ENCODE results near the gene KNDC1.

DNA sequence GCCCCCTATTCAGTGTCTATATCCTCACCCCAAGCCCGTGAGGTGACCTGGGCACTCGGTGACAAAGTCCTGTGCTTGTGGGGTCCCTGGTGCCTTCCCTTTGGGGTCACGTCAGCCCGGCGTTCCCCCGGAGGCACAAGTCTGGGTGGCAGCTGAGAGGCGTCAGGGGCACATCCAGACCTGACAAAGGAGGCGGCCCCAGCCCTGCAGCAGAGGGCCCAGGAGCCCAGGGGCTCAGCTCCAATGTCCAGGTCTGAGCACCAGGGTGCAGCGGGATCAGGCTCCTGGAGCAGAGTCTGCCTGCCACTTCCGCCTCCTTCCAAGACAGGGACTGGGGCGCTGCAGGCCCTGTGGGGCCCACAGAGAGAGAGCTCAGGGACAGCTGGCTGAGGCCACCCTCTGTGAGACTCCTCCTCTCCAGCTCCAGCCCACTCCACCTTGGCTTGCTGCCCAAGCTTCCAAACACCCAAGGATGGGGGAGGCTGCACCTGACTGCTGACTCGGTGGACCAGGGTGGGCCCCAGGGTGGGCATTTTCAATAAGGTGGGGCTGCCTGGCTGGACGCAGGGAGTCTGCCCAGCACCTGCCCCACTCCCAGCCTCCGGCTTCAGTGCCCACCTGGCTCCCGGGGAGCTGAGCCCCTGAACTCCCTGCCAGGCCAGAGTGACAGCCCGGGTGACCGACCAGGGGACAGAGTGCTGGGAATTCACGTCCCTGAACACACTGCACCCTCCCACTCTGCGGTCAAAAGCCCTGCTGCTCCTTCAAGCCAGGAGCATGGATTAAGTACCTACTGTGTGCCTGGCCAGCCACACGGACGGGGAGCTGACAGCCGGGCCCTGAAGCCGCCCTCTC, 1.0 kb upstream of the KNDC1 start:
- TF ChIP-seq POLR2AphosphoS5 (IDR thresholded peaks at IDR 0.05; ENCODE audit: borderline replicate concordance, low read depth, low read length): no peak
- no peak for TF ChIP-seq EZH2 (IDR thresholded peaks at IDR 0.05)

Measured in SK-N-MC (cell line).